Neural cell (in vitro differentiated cells): ENCODE results near the gene GET4. TPM values are rescaled to one million over a fixed set of nuclear protein-coding genes. Genes with fewer than 3 reads are reported as not detected.

ENCODE experiments used
- H2AFZ ChIP-seq: fragments of 200-600, 300-800 bp; sonication (generic), shearing (Covaris generic); 2 replicates; pipeline ENCODE4 v1.6.0; 2014; ENCODE audit warnings: low read depth, mild to moderate bottlenecking, antibody characterized with exemption, low read length, moderate library complexity
- H3F3A ChIP-seq: fragments of 200-600 bp; shearing (Covaris generic); 2 replicates; pipeline ENCODE4 v1.6.1; 2016; ENCODE audit warnings: mild to moderate bottlenecking, moderate library complexity, mixed read lengths, antibody characterized with exemption, low read length; ENCODE audit not compliant: insufficient read depth, poor library complexity, severe bottlenecking
- H3K27ac ChIP-seq: fragments of 200-600, 300-800 bp; sonication (generic), shearing (Covaris generic); 2 replicates; pipeline ENCODE4 v1.5.1; 2014; ENCODE audit warnings: mild to moderate bottlenecking, low read length, moderate library complexity
- H3K27me3 ChIP-seq: fragments of 300-800, 200-600 bp; sonication (generic), shearing (Covaris generic); 2 replicates; pipeline ENCODE4 v1.6.0; 2014; ENCODE audit warnings: mild to moderate bottlenecking, low read depth, low read length, moderate library complexity; ENCODE audit not compliant: insufficient read depth
- H3K36me3 ChIP-seq: fragments of 300-800, 200-600 bp; sonication (generic), shearing (Covaris generic); 2 replicates; pipeline ENCODE4 v1.5.1; 2014; ENCODE audit warnings: mild to moderate bottlenecking, antibody characterized with exemption, low read length, moderate library complexity; ENCODE audit not compliant: insufficient read depth
- H3K4me2 ChIP-seq: fragments of 300-800, 200-600 bp; sonication (generic), shearing (Covaris generic); 2 replicates; pipeline ENCODE4 v1.6.0; 2014; ENCODE audit warnings: mild to moderate bottlenecking, low read length
- H3K4me3 ChIP-seq: fragments of 300-800, 200-600 bp; sonication (generic), shearing (Covaris generic); 2 replicates; pipeline ENCODE4 v1.5.1; 2014; ENCODE audit warnings: mild to moderate bottlenecking, low read length, moderate library complexity
- H3K79me2 ChIP-seq: fragments of 200-600 bp; shearing (Covaris generic); replicated peaks from 2 replicates; pipeline ENCODE4 v1.6.0; 2014; ENCODE audit warnings: mild to moderate bottlenecking, low read length, moderate library complexity; ENCODE audit not compliant: insufficient read depth
- H3K9ac ChIP-seq: fragments of 300-800, 200-600 bp; sonication (generic), shearing (Covaris generic); 2 replicates; pipeline ENCODE4 v1.6.1; 2016; ENCODE audit warnings: mild to moderate bottlenecking, low read length, mixed read lengths
- H3K9me2 ChIP-seq: fragments of 200-600 bp; shearing (Covaris generic); 2 replicates; pipeline ENCODE4 v1.6.1; 2016; ENCODE audit warnings: mild to moderate bottlenecking, low read length, mixed read lengths; ENCODE audit not compliant: insufficient read depth
- H3K9me3 ChIP-seq: fragments of 200-600, 300-800 bp; sonication (generic), shearing (Covaris generic); 2 replicates; pipeline ENCODE4 v1.6.1; 2016; ENCODE audit warnings: mild to moderate bottlenecking, mixed run types, low read length, moderate library complexity, mixed read lengths
- H4K20me1 ChIP-seq: fragments of 200-600 bp; shearing (Covaris generic); 2 replicates; pipeline ENCODE4 v1.6.1; 2016; ENCODE audit warnings: mild to moderate bottlenecking, mixed run types; ENCODE audit not compliant: insufficient read depth
- CTCF ChIP-seq: fragments of 450-650 bp; IDR thresholded peaks from 2 replicates; pipeline ENCODE4 v1.5.1; 2014; ENCODE audit warnings: antibody characterized with exemption, mild to moderate bottlenecking, moderate library complexity; ENCODE audit not compliant: poor library complexity, severe bottlenecking
- EP300 ChIP-seq: fragments of 450-650 bp; conservative IDR thresholded peaks from 2 replicates; pipeline ENCODE4 v1.6.1; 2014; ENCODE audit warnings: antibody characterized with exemption, mild to moderate bottlenecking, moderate library complexity; ENCODE audit not compliant: poor library complexity, severe bottlenecking
- EZH2 ChIP-seq: fragments of 200-600, 300-800 bp; shearing (Covaris generic), sonication (generic); IDR thresholded peaks from 2 replicates; pipeline ENCODE4 v1.6.1; 2014; ENCODE audit warnings: antibody characterized with exemption, low read length, borderline replicate concordance, mild to moderate bottlenecking; ENCODE audit not compliant: insufficient read depth, poor library complexity, severe bottlenecking
- MXI1 ChIP-seq: fragments of 450-650 bp; conservative IDR thresholded peaks from 2 replicates; pipeline ENCODE4 v1.6.1; 2014; ENCODE audit warnings: antibody characterized with exemption, mild to moderate bottlenecking; ENCODE audit not compliant: poor library complexity, severe bottlenecking
- POLR2AphosphoS5 ChIP-seq: IDR thresholded peaks from 2 replicates; pipeline ENCODE4 v1.6.1; 2012
- RAD21 ChIP-seq: fragments of 450-650 bp; conservative IDR thresholded peaks from 2 replicates; pipeline ENCODE4 v1.6.1; 2014; ENCODE audit warnings: antibody characterized with exemption, mild to moderate bottlenecking, moderate library complexity
- REST ChIP-seq: IDR thresholded peaks from 2 replicates; pipeline ENCODE4 v1.6.1; 2012; ENCODE audit warnings: borderline replicate concordance
- SMC3 ChIP-seq: fragments of 450-650 bp; conservative IDR thresholded peaks from 2 replicates; pipeline ENCODE4 v1.6.1; 2014; ENCODE audit warnings: antibody characterized with exemption, mild to moderate bottlenecking, moderate library complexity; ENCODE audit not compliant: poor library complexity
- TAF1 ChIP-seq: IDR thresholded peaks from 2 replicates; pipeline ENCODE4 v1.6.1; 2012; ENCODE audit warnings: low read depth
- polyA plus RNA-seq: library from polyadenylated mRNA; depleted of rRNA; stranded (reverse); fragments of >200 nt; gene quantifications from 2 replicates; pipeline ENCODE4 v1.2.3, GENCODE V29; 2014

GET4 gene
- polyA plus RNA-seq, 1 donor from 2014 or later = 63.8 TPM

- Histone ChIP-seq H3K4me3 (no peak overlapping the region), H2AFZ (no peak overlapping the region), H3K27me3 (no peaks in the 10 kb centered on the region), H3K79me2 (peaks cover 19% of the 10 kb centered on the region), H3K9me2 (no peaks in the 10 kb centered on the region), H3K27ac (no peak overlapping the region), H3K9me3 (no peaks in the 10 kb centered on the region), H3K9ac (no peak overlapping the region), H3K36me3 (no peaks in the 10 kb centered on the region), H4K20me1 (no peaks in the 10 kb centered on the region), H3K4me2 (no peak overlapping the region), H3F3A (no peaks in the 10 kb centered on the region)
- TF ChIP-seq CTCF (no peak), REST (no peak), EP300 (no peak), TAF1 (no peak), POLR2AphosphoS5 (no peak), RAD21 (no peak), EZH2 (no peak), SMC3 (no peak), MXI1 (no peak)
These were observed 9.7 kb downstream of the GET4 start for GRCh38 chr7:885893-886625.

GRCh38 chr7:886626-887487 is 10.5 kb downstream of the GET4 start:
- no peak overlapping the region for H3K9ac ChIP-seq
- H3K27me3 ChIP-seq = no peaks in the 10 kb centered on the region
- H3F3A ChIP-seq = no peaks in the 10 kb centered on the region
- no peaks in the 10 kb centered on the region for H4K20me1 ChIP-seq
- no peaks in the 10 kb centered on the region for H3K9me2 ChIP-seq
- no peaks in the 10 kb centered on the region for H3K36me3 ChIP-seq
- H3K4me3 ChIP-seq = no peak overlapping the region
- no peak overlapping the region for H3K27ac ChIP-seq
- TF ChIP-seq CTCF (no peak), EZH2 (no peak), TAF1 (no peak), REST (no peak), RAD21 (no peak), POLR2AphosphoS5 (no peak), EP300 (no peak), SMC3 (no peak), MXI1 (no peak)
- H3K4me2 ChIP-seq = no peak overlapping the region
- no peak overlapping the region for H2AFZ ChIP-seq
- H3K79me2 ChIP-seq = peaks cover 13% of the 10 kb centered on the region
- H3K9me3 ChIP-seq = no peaks in the 10 kb centered on the region
